H9 (cell line): ENCODE results near the gene HMGCL. TPM values are rescaled to one million over a fixed set of nuclear protein-coding genes. Genes with fewer than 3 reads are reported as not detected.
A peak's percentile ranks its signal among the peaks of the same experiment; 100 is the strongest.

ENCODE experiments used
- DNase-seq: peaks from one replicate; pipeline ENCODE4 v3.0.0-alpha.2; 2017
- H2AFZ ChIP-seq: one replicate; pipeline ENCODE4 v1.6.1; 2013; ENCODE audit warnings: mild to moderate bottlenecking, low read length, control low read depth, moderate library complexity
- H2AK5ac ChIP-seq: 2 replicates; pipeline ENCODE4 v1.6.1; 2013; ENCODE audit warnings: low read length, control low read depth, mixed read lengths; ENCODE audit not compliant: insufficient read length
- H2BK120ac ChIP-seq: one replicate; pipeline ENCODE4 v1.6.1; 2013; ENCODE audit warnings: low read depth, mild to moderate bottlenecking, low read length, control low read depth, inconsistent platforms; ENCODE audit not compliant: poor library complexity, severe bottlenecking
- H2BK12ac ChIP-seq: 2 replicates; pipeline ENCODE4 v1.6.1; 2013; ENCODE audit warnings: low read length, control low read depth, mixed read lengths, low read depth; ENCODE audit not compliant: insufficient read length
- H2BK15ac ChIP-seq: 2 replicates; pipeline ENCODE4 v1.6.1; 2013; ENCODE audit warnings: low read depth, low read length, control low read depth
- H2BK20ac ChIP-seq: one replicate; pipeline ENCODE4 v1.6.1; 2013; ENCODE audit warnings: low read depth, mild to moderate bottlenecking, low read length, control low read depth, inconsistent platforms; ENCODE audit not compliant: poor library complexity, severe bottlenecking
- H2BK5ac ChIP-seq: 2 replicates; pipeline ENCODE4 v1.6.1; 2013; ENCODE audit warnings: low read length, control low read depth, mixed read lengths; ENCODE audit not compliant: insufficient read length
- H3K14ac ChIP-seq: 2 replicates; pipeline ENCODE4 v1.6.1; 2013; ENCODE audit warnings: low read length, control low read depth; ENCODE audit not compliant: insufficient read depth
- H3K18ac ChIP-seq: 2 replicates; pipeline ENCODE4 v1.6.1; 2013; ENCODE audit warnings: low read depth, mild to moderate bottlenecking, mixed read lengths, low read length, control low read depth; ENCODE audit not compliant: insufficient read length
- H3K23ac ChIP-seq: 2 replicates; pipeline ENCODE4 v1.6.1; 2013; ENCODE audit warnings: low read length, control low read depth, mixed read lengths, low read depth; ENCODE audit not compliant: insufficient read length
- H3K23me2 ChIP-seq: 2 replicates; pipeline ENCODE4 v1.6.1; 2013; ENCODE audit warnings: low read depth, mild to moderate bottlenecking, mixed read lengths, low read length, control low read depth; ENCODE audit not compliant: insufficient read length, poor library complexity, severe bottlenecking
- H3K27ac ChIP-seq: 2 replicates; pipeline ENCODE4 v1.5.1; 2013; ENCODE audit warnings: low read length, control low read depth, mixed read lengths, low read depth; ENCODE audit not compliant: insufficient read length
- H3K27me3 ChIP-seq: 2 replicates; pipeline ENCODE4 v1.6.1; 2013; ENCODE audit warnings: low read length, control low read depth, inconsistent platforms; ENCODE audit not compliant: insufficient read depth
- H3K4ac ChIP-seq: 2 replicates; pipeline ENCODE4 v1.6.1; 2013; ENCODE audit warnings: low read depth, mild to moderate bottlenecking, control low read depth, inconsistent platforms, low read length, moderate library complexity
- H3K4me1 ChIP-seq: 2 replicates; pipeline ENCODE4 v1.6.1; 2013; ENCODE audit warnings: low read length, control low read depth, inconsistent platforms; ENCODE audit not compliant: insufficient read depth
- H3K4me2 ChIP-seq: 2 replicates; pipeline ENCODE4 v1.6.1; 2013; ENCODE audit warnings: low read length, control low read depth, mixed read lengths; ENCODE audit not compliant: insufficient read length, insufficient read depth
- H3K56ac ChIP-seq: 2 replicates; pipeline ENCODE4 v1.6.1; 2013; ENCODE audit warnings: low read depth, mild to moderate bottlenecking, mixed read lengths, low read length, control low read depth; ENCODE audit not compliant: insufficient read length
- H3K79me1 ChIP-seq: 2 replicates; pipeline ENCODE4 v1.6.1; 2013; ENCODE audit warnings: low read depth, mild to moderate bottlenecking, moderate library complexity, low read length, control low read depth, inconsistent platforms; ENCODE audit not compliant: insufficient read depth, poor library complexity, severe bottlenecking
- H3K79me2 ChIP-seq: 2 replicates; pipeline ENCODE4 v1.6.1; 2013; ENCODE audit warnings: low read length, control low read depth, inconsistent platforms; ENCODE audit not compliant: insufficient read depth
- H3K9ac ChIP-seq: 2 replicates; pipeline ENCODE4 v1.6.1; 2013; ENCODE audit warnings: low read length, control low read depth, mixed read lengths; ENCODE audit not compliant: insufficient read length; ENCODE audit errors: extremely low read depth
- H3K9me3 ChIP-seq: one replicate; pipeline ENCODE4 v1.6.1; 2013; ENCODE audit warnings: low read depth, low read length, inconsistent platforms; ENCODE audit not compliant: control insufficient read depth
- H3T11ph ChIP-seq: one replicate; pipeline ENCODE4 v1.6.1; 2013; ENCODE audit warnings: mild to moderate bottlenecking, low read length, control low read depth, inconsistent platforms
- H4K20me1 ChIP-seq: one replicate; pipeline ENCODE4 v1.6.1; 2013; ENCODE audit not compliant: control insufficient read depth, insufficient read length, insufficient read depth
- H4K5ac ChIP-seq: 2 replicates; pipeline ENCODE4 v1.6.1; 2013; ENCODE audit warnings: low read depth, mild to moderate bottlenecking, mixed read lengths, low read length, control low read depth; ENCODE audit not compliant: insufficient read length
- H4K8ac ChIP-seq: replicated peaks from 2 replicates; pipeline ENCODE4 v1.6.1; 2013; ENCODE audit warnings: low read length, control low read depth, mixed read lengths, low read depth; ENCODE audit not compliant: insufficient read length
- H4K91ac ChIP-seq: 2 replicates; pipeline ENCODE4 v1.6.1; 2013; ENCODE audit warnings: low read depth, mild to moderate bottlenecking, moderate library complexity, mixed read lengths, low read length, control low read depth; ENCODE audit not compliant: insufficient read length
- H3K27ac Mint-ChIP-seq, 3 experiments: 2 replicates in 2 of 3; 3 replicates in 1 of 3; pipeline ENCODE4 v1.8.0; 2020 to 2021; ENCODE audit warnings: mixed read lengths in 3 of 3, mild to moderate bottlenecking in 1 of 3, moderate library complexity in 1 of 3
- H3K27me3 Mint-ChIP-seq: 2 replicates; pipeline ENCODE4 v1.8.0; 2021; ENCODE audit warnings: low read depth, mild to moderate bottlenecking, moderate library complexity, mixed read lengths
- H3K36me3 Mint-ChIP-seq, 3 experiments: 2 replicates in 2 of 3; 3 replicates in 1 of 3; pipeline ENCODE4 v1.8.0; 2020 to 2021; ENCODE audit warnings: low read depth in 3 of 3, mixed read lengths in 3 of 3; ENCODE audit not compliant: insufficient read depth in 1 of 3
- H3K4me1 Mint-ChIP-seq, 2 experiments: 2 replicates each; pipeline ENCODE4 v1.8.0; 2020; ENCODE audit warnings: mixed read lengths in 2 of 2
- H3K4me3 Mint-ChIP-seq, 2 experiments: 2 replicates in 1 of 2; 3 replicates in 1 of 2; pipeline ENCODE4 v1.8.0; 2020 to 2021; ENCODE audit warnings: mild to moderate bottlenecking in 2 of 2, mixed read lengths in 2 of 2, moderate library complexity in 1 of 2
- H3K9me3 Mint-ChIP-seq, 2 experiments: 2 replicates in 1 of 2; 3 replicates in 1 of 2; pipeline ENCODE4 v1.8.0; 2020; ENCODE audit warnings: mild to moderate bottlenecking in 2 of 2, mixed read lengths in 2 of 2, moderate library complexity in 1 of 2
- WGBS: extraction: QIAGEN DNeasy Blood & Tissue Kit; methylation state at CpG from one replicate; pipeline ENCODE4 v1.1.7; 2013; ENCODE audit warnings: missing lambda C conversion rate, low lambda C conversion rate, mixed read lengths; ENCODE audit not compliant: insufficient read length; ENCODE audit errors: extremely low coverage; 5-methylcytosine and 5-hydroxymethylcytosine counted together
- total RNA-seq: library from RNA; stranded (reverse); gene quantifications from 2 replicates; pipeline ENCODE4 v1.2.1, GENCODE V29; 2021
- TF ChIP-seq, protein P1 (sequence below): fragments of 200-600 bp; sonication (generic); conservative IDR thresholded peaks from 3 replicates; pipeline ENCODE4 v1.8.0; 2021; ENCODE audit warnings: antibody characterized with exemption, mild to moderate bottlenecking

Gene HMGCL
- total RNA-seq, 1 experiment from 2014 or later = 15.9 TPM

DNA sequence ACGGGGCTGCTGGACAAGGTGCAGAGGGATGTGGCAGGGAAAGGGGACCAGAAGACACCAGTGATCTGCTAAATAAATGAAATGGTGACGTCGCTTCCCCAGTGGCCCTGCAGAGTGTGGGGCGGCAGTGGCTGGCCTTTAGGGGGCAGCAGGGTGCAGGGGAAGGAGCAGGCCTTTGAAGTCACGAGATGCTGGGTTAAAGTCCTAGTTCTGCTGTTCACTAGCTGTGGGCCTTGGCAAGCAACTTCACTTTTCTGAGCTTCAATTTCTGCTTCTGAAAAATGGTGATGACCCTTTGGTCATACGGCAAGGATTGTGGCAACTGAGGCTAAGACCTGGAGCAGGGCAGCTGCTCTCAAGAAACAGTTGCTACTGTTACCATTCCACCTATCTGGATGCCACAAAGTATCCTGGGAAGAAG, 15.5 kb downstream of the HMGCL start:
- peaks cover 9 to 10% of the 10 kb centered on the region in 2 experiments for H3K4me1 Mint-ChIP-seq
- H4K91ac ChIP-seq = no peak overlapping the region
- H3K36me3 Mint-ChIP-seq = peaks cover 0 to 15% (median 12%) of the 10 kb centered on the region in 3 experiments; a peak in 4 of 7 replicates
- H4K8ac ChIP-seq = no peak overlapping the region
- H3K27me3 Mint-ChIP-seq = peaks cover 3% of the 10 kb centered on the region
- no peak overlapping the region for H2BK120ac ChIP-seq
- no peak overlapping the region for H2BK5ac ChIP-seq
- no peaks in the 10 kb centered on the region for H3K27me3 ChIP-seq
- no peak overlapping the region for H3K14ac ChIP-seq
- no peak overlapping the region for H3K4ac ChIP-seq
- H3K18ac ChIP-seq = no peak overlapping the region
- H2AFZ ChIP-seq = no peak overlapping the region
- H2BK15ac ChIP-seq = no peak overlapping the region
- no peak overlapping the region for H3K27ac Mint-ChIP-seq
- H3T11ph ChIP-seq = no peak overlapping the region
- no CpG with 5 or more reads among the region's 6 CpGs for whole genome bisulfite sequencing
- H3K27ac ChIP-seq = no peak overlapping the region
- no peak overlapping the region for H3K4me2 ChIP-seq
- H3K4me1 ChIP-seq = no peaks in the 10 kb centered on the region
- no peaks in the 10 kb centered on the region for H3K9me3 ChIP-seq
- TF ChIP-seq, protein P1, sequence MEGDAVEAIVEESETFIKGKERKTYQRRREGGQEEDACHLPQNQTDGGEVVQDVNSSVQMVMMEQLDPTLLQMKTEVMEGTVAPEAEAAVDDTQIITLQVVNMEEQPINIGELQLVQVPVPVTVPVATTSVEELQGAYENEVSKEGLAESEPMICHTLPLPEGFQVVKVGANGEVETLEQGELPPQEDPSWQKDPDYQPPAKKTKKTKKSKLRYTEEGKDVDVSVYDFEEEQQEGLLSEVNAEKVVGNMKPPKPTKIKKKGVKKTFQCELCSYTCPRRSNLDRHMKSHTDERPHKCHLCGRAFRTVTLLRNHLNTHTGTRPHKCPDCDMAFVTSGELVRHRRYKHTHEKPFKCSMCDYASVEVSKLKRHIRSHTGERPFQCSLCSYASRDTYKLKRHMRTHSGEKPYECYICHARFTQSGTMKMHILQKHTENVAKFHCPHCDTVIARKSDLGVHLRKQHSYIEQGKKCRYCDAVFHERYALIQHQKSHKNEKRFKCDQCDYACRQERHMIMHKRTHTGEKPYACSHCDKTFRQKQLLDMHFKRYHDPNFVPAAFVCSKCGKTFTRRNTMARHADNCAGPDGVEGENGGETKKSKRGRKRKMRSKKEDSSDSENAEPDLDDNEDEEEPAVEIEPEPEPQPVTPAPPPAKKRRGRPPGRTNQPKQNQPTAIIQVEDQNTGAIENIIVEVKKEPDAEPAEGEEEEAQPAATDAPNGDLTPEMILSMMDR = peak; percentile 92
- no peaks in the 10 kb centered on the region for H3K23me2 ChIP-seq
- no peaks in the 10 kb centered on the region for H3K9me3 Mint-ChIP-seq
- H2BK12ac ChIP-seq = no peak overlapping the region
- no peaks in the 10 kb centered on the region for H3K79me1 ChIP-seq
- no peak overlapping the region for H2BK20ac ChIP-seq
- H3K4me3 Mint-ChIP-seq = no peak overlapping the region
- H4K20me1 ChIP-seq = no peaks in the 10 kb centered on the region
- no peak overlapping the region for H3K56ac ChIP-seq
- peak; percentile 82 for DNase-seq
- H2AK5ac ChIP-seq = no peak overlapping the region
- H3K79me2 ChIP-seq = no peaks in the 10 kb centered on the region
- no peak overlapping the region for H3K9ac ChIP-seq
- no peak overlapping the region for H3K23ac ChIP-seq
- no peak overlapping the region for H4K5ac ChIP-seq
